ENCODE results near the gene EZH2. TPM values are rescaled to one million over a fixed set of nuclear protein-coding genes. Genes with fewer than 3 reads are reported as not detected.

Gene EZH2
- polyA plus RNA-seq, 1 of the 3 experiments (the other 2 are of a cell fraction), result 30.6 TPM

DNA sequence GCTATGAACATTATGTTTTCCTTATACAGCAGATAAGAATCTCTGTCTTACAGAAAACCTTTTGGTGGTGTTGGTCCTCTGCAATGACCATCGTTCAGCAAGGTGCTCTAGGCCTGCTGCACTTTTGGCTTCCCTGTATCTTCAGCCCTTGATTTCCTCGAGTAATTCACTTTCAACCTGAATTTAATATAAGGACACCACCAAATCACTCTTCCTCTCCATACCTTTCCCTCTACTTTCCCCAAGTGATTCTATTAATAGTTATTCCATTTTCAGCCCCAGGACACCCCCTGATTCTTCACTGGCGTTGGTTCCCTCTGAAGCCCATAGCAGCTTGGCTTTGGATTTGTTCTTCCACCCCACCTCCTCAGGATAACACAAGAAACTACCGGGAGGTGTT, 72.2 kb downstream of the EZH2 start:
- H3K27ac ChIP-seq (ENCODE audit: low read depth in 2 of 2, low read length in 1 of 2), result no peak overlapping the region
- H3K27me3 ChIP-seq (ENCODE audit: insufficient read depth), result no peaks in the 10 kb centered on the region
- H2AFZ ChIP-seq (ENCODE audit: low read depth), result no peak overlapping the region
- no peak overlapping the region for H3K4me2 ChIP-seq
- no peak for TF ChIP-seq SIN3A (IDR thresholded peaks at IDR 0.05; ENCODE audit: borderline replicate concordance, low read depth, low read length)
- peaks cover 0 to 7% of the 10 kb centered on the region in 2 experiments; a peak in 1 of 4 replicates for H3K4me1 ChIP-seq (ENCODE audit: control insufficient read depth in 1 of 2, insufficient read depth in 2 of 2, low read depth in 1 of 2, low read length in 1 of 2)
- no peaks in the 10 kb centered on the region for H3K9me2 ChIP-seq
- no peaks in the 10 kb centered on the region for H4K20me1 ChIP-seq (ENCODE audit: insufficient read depth)
- DNase-seq, result no peak
- WGBS (ENCODE audit: low lambda C conversion rate), result 92% methylated on average over 4 of the region's 4 CpGs
- H3K36me3 ChIP-seq (replicated peaks in 1 of 2; ENCODE audit: control insufficient read depth in 1 of 2, insufficient read depth in 2 of 2, low read length in 1 of 2), result peaks cover 64 to 87% of the 10 kb centered on the region in 2 experiments
- no peaks in the 10 kb centered on the region for H3K9me3 ChIP-seq
- CTCF ChIA-PET, result interaction anchor here (1.2 kb wide), 1 partner anchor 21 kb away, joined by 3 read pairs; no protein-coding TSS in a partner anchor
- H3K4me3 ChIP-seq (ENCODE audit: low read depth in 2 of 2, low read length in 1 of 2), result no peak overlapping the region
- H3F3A ChIP-seq (replicated peaks; ENCODE audit: insufficient read depth), result no peaks in the 10 kb centered on the region
- H3K79me2 ChIP-seq (ENCODE audit: insufficient read depth), result no peaks in the 10 kb centered on the region; the same call in 1 of the 2 replicates
- H3K9ac ChIP-seq, result no peak overlapping the region
- POLR2A ChIA-PET, result no interaction called here

DNA sequence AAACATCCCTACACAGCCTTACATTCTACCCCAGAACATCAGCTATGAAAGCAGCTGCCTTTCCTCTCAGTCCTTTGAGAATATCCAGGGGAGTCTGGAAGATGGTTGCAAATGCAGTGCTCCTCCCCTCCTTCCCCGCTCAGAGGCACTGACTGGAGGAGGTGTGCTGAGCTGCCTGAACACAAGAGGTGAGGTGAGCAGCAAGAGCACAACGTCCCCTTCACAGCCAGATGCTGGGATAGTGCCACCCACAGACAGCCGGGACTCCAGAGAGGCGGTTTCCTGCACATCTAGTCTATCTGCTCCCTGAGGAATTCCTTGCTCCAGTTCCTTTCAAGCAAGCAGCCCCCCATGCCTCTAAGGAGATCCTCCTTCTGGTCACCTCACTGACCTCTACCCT, 74.2 kb downstream of the EZH2 start:
- Histone ChIP-seq H3K9me2 (no peaks in the 10 kb centered on the region), H3K27ac (ENCODE audit: low read depth in 2 of 2, low read length in 1 of 2) (no peak overlapping the region), H3K4me3 (ENCODE audit: low read depth in 2 of 2, low read length in 1 of 2) (no peak overlapping the region), H2AFZ (ENCODE audit: low read depth) (no peak overlapping the region), H3K4me1 (ENCODE audit: control insufficient read depth in 1 of 2, insufficient read depth in 2 of 2, low read depth in 1 of 2, low read length in 1 of 2) (peaks cover 0 to 1% of the 10 kb centered on the region in 2 experiments; a peak in 1 of 4 replicates), H3K9me3 (no peaks in the 10 kb centered on the region), H3K4me2 (no peak overlapping the region), H3K79me2 (ENCODE audit: insufficient read depth) (no peaks in the 10 kb centered on the region; the same call in 1 of the 2 replicates), H3K27me3 (ENCODE audit: insufficient read depth) (no peaks in the 10 kb centered on the region), H4K20me1 (ENCODE audit: insufficient read depth) (no peaks in the 10 kb centered on the region), H3K36me3 (replicated peaks in 1 of 2; ENCODE audit: control insufficient read depth in 1 of 2, insufficient read depth in 2 of 2, low read length in 1 of 2) (peaks cover 55 to 81% of the 10 kb centered on the region in 2 experiments), H3F3A (replicated peaks; ENCODE audit: insufficient read depth) (no peaks in the 10 kb centered on the region), H3K9ac (no peak overlapping the region)
- ChIA-PET CTCF (interaction anchor here (1.7 kb wide), 1 partner anchor 22 kb away, joined by 4 read pairs; no protein-coding TSS in a partner anchor), POLR2A (no interaction called here)
- DNase-seq, result no peak
- 94% methylated on average over 4 of the region's 4 CpGs for WGBS (ENCODE audit: low lambda C conversion rate)
- TF ChIP-seq TAF1 (IDR thresholded peaks at IDR 0.05; ENCODE audit: borderline replicate concordance, low read depth, low read length), result no peak
- TF ChIP-seq ELF1 (IDR thresholded peaks at IDR 0.05), result no peak
- TF ChIP-seq MEF2A (IDR thresholded peaks at IDR 0.05; ENCODE audit: borderline replicate concordance, low read depth), result no peak
- TF ChIP-seq NRF1 (IDR thresholded peaks at IDR 0.05; ENCODE audit: low read depth, low read length), result no peak
- TF ChIP-seq CHD2 (IDR thresholded peaks at IDR 0.05; ENCODE audit: low read length, partially characterized antibody), result no peak
- TF ChIP-seq, protein P1, sequence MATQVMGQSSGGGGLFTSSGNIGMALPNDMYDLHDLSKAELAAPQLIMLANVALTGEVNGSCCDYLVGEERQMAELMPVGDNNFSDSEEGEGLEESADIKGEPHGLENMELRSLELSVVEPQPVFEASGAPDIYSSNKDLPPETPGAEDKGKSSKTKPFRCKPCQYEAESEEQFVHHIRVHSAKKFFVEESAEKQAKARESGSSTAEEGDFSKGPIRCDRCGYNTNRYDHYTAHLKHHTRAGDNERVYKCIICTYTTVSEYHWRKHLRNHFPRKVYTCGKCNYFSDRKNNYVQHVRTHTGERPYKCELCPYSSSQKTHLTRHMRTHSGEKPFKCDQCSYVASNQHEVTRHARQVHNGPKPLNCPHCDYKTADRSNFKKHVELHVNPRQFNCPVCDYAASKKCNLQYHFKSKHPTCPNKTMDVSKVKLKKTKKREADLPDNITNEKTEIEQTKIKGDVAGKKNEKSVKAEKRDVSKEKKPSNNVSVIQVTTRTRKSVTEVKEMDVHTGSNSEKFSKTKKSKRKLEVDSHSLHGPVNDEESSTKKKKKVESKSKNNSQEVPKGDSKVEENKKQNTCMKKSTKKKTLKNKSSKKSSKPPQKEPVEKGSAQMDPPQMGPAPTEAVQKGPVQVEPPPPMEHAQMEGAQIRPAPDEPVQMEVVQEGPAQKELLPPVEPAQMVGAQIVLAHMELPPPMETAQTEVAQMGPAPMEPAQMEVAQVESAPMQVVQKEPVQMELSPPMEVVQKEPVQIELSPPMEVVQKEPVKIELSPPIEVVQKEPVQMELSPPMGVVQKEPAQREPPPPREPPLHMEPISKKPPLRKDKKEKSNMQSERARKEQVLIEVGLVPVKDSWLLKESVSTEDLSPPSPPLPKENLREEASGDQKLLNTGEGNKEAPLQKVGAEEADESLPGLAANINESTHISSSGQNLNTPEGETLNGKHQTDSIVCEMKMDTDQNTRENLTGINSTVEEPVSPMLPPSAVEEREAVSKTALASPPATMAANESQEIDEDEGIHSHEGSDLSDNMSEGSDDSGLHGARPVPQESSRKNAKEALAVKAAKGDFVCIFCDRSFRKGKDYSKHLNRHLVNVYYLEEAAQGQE (IDR thresholded peaks at IDR 0.05; ENCODE audit: low read depth, low read length), result no peak
- TF ChIP-seq FOSL2 (IDR thresholded peaks at IDR 0.05; ENCODE audit: borderline replicate concordance, low read depth), result no peak
- no peak for TF ChIP-seq NFIC (IDR thresholded peaks at IDR 0.05; ENCODE audit: borderline replicate concordance)

Data from SK-N-SH (cell line).